HPDE6-E6E7 (cell line): ENCODE measurements around the gene P2RY2.

ENCODE experiments used
- DNase-seq: peaks from one replicate; pipeline ENCODE4 v3.0.0; 2011; ENCODE audit warnings: missing footprints; ENCODE audit errors: extremely low spot score

The P2RY2 gene

GRCh38 chr11:73204711-73205121 is 13.4 kb upstream of the P2RY2 start:
- DNase-seq, result no peak

GRCh38 chr11:73205661-73206343 is 12.3 kb upstream of the P2RY2 start:
- DNase-seq, result no peak

- DNase-seq, result no peak
Observed at GRCh38 chr11:73206801-73207200, 11.3 kb upstream of the P2RY2 start.

GRCh38 chr11:73209892-73210291 is 8.2 kb upstream of the P2RY2 start:
- DNase-seq, result no peak

- no peak for DNase-seq
Observed at GRCh38 chr11:73210916-73211667, 7.0 kb upstream of the P2RY2 start.

GRCh38 chr11:73213196-73214143 is 4.6 kb upstream of the P2RY2 start:
- no peak for DNase-seq

- no peak for DNase-seq
Observed at GRCh38 chr11:73215191-73216134, 2.6 kb upstream of the P2RY2 start.

GRCh38 chr11:73216465-73216864 is 1.6 kb upstream of the P2RY2 start:
- DNase-seq, result no peak

- DNase-seq, result no peak
Observed at GRCh38 chr11:73217131-73217809, 811 bp upstream of the P2RY2 start.

- no peak for DNase-seq
Observed at GRCh38 chr11:73217810-73218105, 323 bp upstream of the P2RY2 start.

GRCh38 chr11:73218830-73219215 is 742 bp downstream of the P2RY2 start:
- DNase-seq, result no peak

GRCh38 chr11:73219396-73220285 is 1.6 kb downstream of the P2RY2 start:
- no peak for DNase-seq

GRCh38 chr11:73221451-73221850 is 3.4 kb downstream of the P2RY2 start:
- DNase-seq, result no peak

GRCh38 chr11:73221996-73222395 is 3.9 kb downstream of the P2RY2 start:
- no peak for DNase-seq

- no peak for DNase-seq
Observed at GRCh38 chr11:73223998-73224730, 6.1 kb downstream of the P2RY2 start.

GRCh38 chr11:73225001-73225686 is 7.1 kb downstream of the P2RY2 start:
- no peak for DNase-seq

GRCh38 chr11:73225851-73226250 is 7.8 kb downstream of the P2RY2 start:
- DNase-seq, result no peak

- DNase-seq, result no peak
Observed at GRCh38 chr11:73226297-73227006, 8.4 kb downstream of the P2RY2 start.
